ENCODE data around the gene ELK4.
A peak's percentile ranks its signal among the peaks of the same experiment; 100 is the strongest.

Gene ELK4

GRCh38 chr1:205612556-205612955 lies 19.3 kb downstream of the ELK4 start:
- no peak overlapping the region for H2BK120ac ChIP-seq (ENCODE audit: insufficient read depth, low read length, poor library complexity)
- H3K18ac ChIP-seq (ENCODE audit: low read length) = no peak overlapping the region
- no peak overlapping the region for H4K8ac ChIP-seq (ENCODE audit: low read depth, low read length)
- no peak overlapping the region for H3K4ac ChIP-seq (ENCODE audit: low read depth, low read length)
- WGBS (ENCODE audit: extremely low coverage, insufficient coverage, insufficient read length) = no CpG with 5 or more reads among the region's 1 CpG
- H3K36me3 ChIP-seq (ENCODE audit: control insufficient read depth in 1 of 2, insufficient read depth in 2 of 2, low read length in 2 of 2) = peaks cover 0 to 4% of the 10 kb centered on the region in 2 experiments
- H4K91ac ChIP-seq (ENCODE audit: low read depth, low read length) = no peak overlapping the region
- H3K9ac ChIP-seq (ENCODE audit: low read length) = no peak overlapping the region
- no peak overlapping the region for H4K12ac ChIP-seq (ENCODE audit: low read depth, low read length)
- no peaks in the 10 kb centered on the region for H3K27me3 ChIP-seq (ENCODE audit: insufficient read depth, low read length)
- no peak overlapping the region for H3K14ac ChIP-seq (ENCODE audit: low read length)
- no peak overlapping the region for H2AFZ ChIP-seq (ENCODE audit: insufficient read depth, low read length, poor library complexity)
- no peaks in the 10 kb centered on the region for H3K79me1 ChIP-seq (ENCODE audit: low read length)
- DNase-seq = peak; percentile 86 to 93
- H3K23ac ChIP-seq (ENCODE audit: low read length) = no peak overlapping the region
- no peak overlapping the region for H3K27ac ChIP-seq (ENCODE audit: low read depth, low read length)
- H2AK5ac ChIP-seq (ENCODE audit: low read length) = no peak overlapping the region
- H3K4me2 ChIP-seq (ENCODE audit: low read length) = no peak overlapping the region
- H2BK12ac ChIP-seq (ENCODE audit: low read length) = no peak overlapping the region
- no peaks in the 10 kb centered on the region for H3K79me2 ChIP-seq (ENCODE audit: control insufficient read depth, insufficient read depth, low read length, poor library complexity)
- no peaks in the 10 kb centered on the region for H3K9me3 ChIP-seq (ENCODE audit: insufficient read depth, low read depth, low read length)
- no peak overlapping the region for H3K4me3 ChIP-seq (ENCODE audit: low read depth, low read length)
- H3K4me1 ChIP-seq (ENCODE audit: control insufficient read depth in 1 of 2, insufficient read depth in 2 of 2, low read length in 2 of 2) = peaks cover 0 to 7% of the 10 kb centered on the region in 2 experiments
- H2BK5ac ChIP-seq (ENCODE audit: low read depth, low read length, poor library complexity) = no peak overlapping the region

GRCh38 chr1:205612104-205612503 lies 19.7 kb downstream of the ELK4 start:
- H3K4ac ChIP-seq (ENCODE audit: low read depth, low read length) = no peak overlapping the region
- no peaks in the 10 kb centered on the region for H3K79me1 ChIP-seq (ENCODE audit: low read length)
- H3K18ac ChIP-seq (ENCODE audit: low read length) = no peak overlapping the region
- H4K8ac ChIP-seq (ENCODE audit: low read depth, low read length) = no peak overlapping the region
- no peak overlapping the region for H4K12ac ChIP-seq (ENCODE audit: low read depth, low read length)
- no peak overlapping the region for H4K91ac ChIP-seq (ENCODE audit: low read depth, low read length)
- H2BK12ac ChIP-seq (ENCODE audit: low read length) = no peak overlapping the region
- H3K27ac ChIP-seq (ENCODE audit: low read depth, low read length) = no peak overlapping the region
- H3K27me3 ChIP-seq (ENCODE audit: insufficient read depth, low read length) = no peaks in the 10 kb centered on the region
- peaks cover 0 to 7% of the 10 kb centered on the region in 2 experiments for H3K4me1 ChIP-seq (ENCODE audit: control insufficient read depth in 1 of 2, insufficient read depth in 2 of 2, low read length in 2 of 2)
- no peak overlapping the region for H2BK120ac ChIP-seq (ENCODE audit: insufficient read depth, low read length, poor library complexity)
- no peak overlapping the region for H3K4me3 ChIP-seq (ENCODE audit: low read depth, low read length)
- no peak overlapping the region for H3K23ac ChIP-seq (ENCODE audit: low read length)
- no peak overlapping the region for H2BK5ac ChIP-seq (ENCODE audit: low read depth, low read length, poor library complexity)
- no peak overlapping the region for H3K4me2 ChIP-seq (ENCODE audit: low read length)
- no peak overlapping the region for H2AK5ac ChIP-seq (ENCODE audit: low read length)
- DNase-seq = no peak
- no CpG with 5 or more reads among the region's 3 CpGs for WGBS (ENCODE audit: extremely low coverage, insufficient coverage, insufficient read length)
- no peaks in the 10 kb centered on the region for H3K9me3 ChIP-seq (ENCODE audit: insufficient read depth, low read depth, low read length)
- no peaks in the 10 kb centered on the region for H3K79me2 ChIP-seq (ENCODE audit: control insufficient read depth, insufficient read depth, low read length, poor library complexity)
- no peak overlapping the region for H3K14ac ChIP-seq (ENCODE audit: low read length)
- H2AFZ ChIP-seq (ENCODE audit: insufficient read depth, low read length, poor library complexity) = no peak overlapping the region
- H3K36me3 ChIP-seq (ENCODE audit: control insufficient read depth in 1 of 2, insufficient read depth in 2 of 2, low read length in 2 of 2) = peaks cover 0 to 4% of the 10 kb centered on the region in 2 experiments
- no peak overlapping the region for H3K9ac ChIP-seq (ENCODE audit: low read length)

GRCh38 chr1:205610901-205611466 lies 20.8 kb downstream of the ELK4 start:
- Histone ChIP-seq H3K18ac (ENCODE audit: low read length) (no peak overlapping the region), H3K9ac (ENCODE audit: low read length) (no peak overlapping the region), H3K79me1 (ENCODE audit: low read length) (no peaks in the 10 kb centered on the region), H3K23ac (ENCODE audit: low read length) (no peak overlapping the region), H2BK12ac (ENCODE audit: low read length) (no peak overlapping the region), H3K36me3 (ENCODE audit: control insufficient read depth in 1 of 2, insufficient read depth in 2 of 2, low read length in 2 of 2) (peaks cover 0 to 4% of the 10 kb centered on the region in 2 experiments), H4K8ac (ENCODE audit: low read depth, low read length) (no peak overlapping the region), H2AFZ (ENCODE audit: insufficient read depth, low read length, poor library complexity) (no peak overlapping the region), H3K27ac (ENCODE audit: low read depth, low read length) (no peak overlapping the region), H3K9me3 (ENCODE audit: insufficient read depth, low read depth, low read length) (no peaks in the 10 kb centered on the region), H3K4me1 (ENCODE audit: control insufficient read depth in 1 of 2, insufficient read depth in 2 of 2, low read length in 2 of 2) (peaks cover 0 to 7% of the 10 kb centered on the region in 2 experiments), H3K27me3 (ENCODE audit: insufficient read depth, low read length) (no peaks in the 10 kb centered on the region), H3K4me3 (ENCODE audit: low read depth, low read length) (no peak overlapping the region), H3K79me2 (ENCODE audit: control insufficient read depth, insufficient read depth, low read length, poor library complexity) (no peaks in the 10 kb centered on the region), H2BK5ac (ENCODE audit: low read depth, low read length, poor library complexity) (no peak overlapping the region), H2AK5ac (ENCODE audit: low read length) (no peak overlapping the region), H3K4ac (ENCODE audit: low read depth, low read length) (no peak overlapping the region), H3K4me2 (ENCODE audit: low read length) (no peak overlapping the region), H2BK120ac (ENCODE audit: insufficient read depth, low read length, poor library complexity) (no peak overlapping the region), H4K91ac (ENCODE audit: low read depth, low read length) (no peak overlapping the region), H3K14ac (ENCODE audit: low read length) (no peak overlapping the region), H4K12ac (ENCODE audit: low read depth, low read length) (no peak overlapping the region)
- no peak for DNase-seq
- WGBS (ENCODE audit: extremely low coverage, insufficient coverage, insufficient read length) = 100% methylated on average over 1 of the region's 3 CpGs

- DNase-seq = no peak
- WGBS (ENCODE audit: extremely low coverage, insufficient coverage, insufficient read length) = no CpG with 5 or more reads among the region's 2 CpGs
Measured at GRCh38 chr1:205610036-205610435, 21.8 kb downstream of the ELK4 start.

More at GRCh38 chr1:205610036-205610435, 21.8 kb downstream of the ELK4 start:
- Histone ChIP-seq H2AFZ (ENCODE audit: insufficient read depth, low read length, poor library complexity) (no peak overlapping the region), H3K4me3 (ENCODE audit: low read depth, low read length) (no peak overlapping the region), H3K18ac (ENCODE audit: low read length) (no peak overlapping the region), H3K23ac (ENCODE audit: low read length) (no peak overlapping the region), H3K4me1 (ENCODE audit: control insufficient read depth in 1 of 2, insufficient read depth in 2 of 2, low read length in 2 of 2) (peaks cover 0 to 7% of the 10 kb centered on the region in 2 experiments), H2BK120ac (ENCODE audit: insufficient read depth, low read length, poor library complexity) (no peak overlapping the region), H4K12ac (ENCODE audit: low read depth, low read length) (no peak overlapping the region), H3K14ac (ENCODE audit: low read length) (no peak overlapping the region), H2BK5ac (ENCODE audit: low read depth, low read length, poor library complexity) (no peak overlapping the region), H3K79me1 (ENCODE audit: low read length) (no peaks in the 10 kb centered on the region), H3K4ac (ENCODE audit: low read depth, low read length) (no peak overlapping the region), H3K9me3 (ENCODE audit: insufficient read depth, low read depth, low read length) (no peaks in the 10 kb centered on the region), H3K27me3 (ENCODE audit: insufficient read depth, low read length) (no peaks in the 10 kb centered on the region), H3K9ac (ENCODE audit: low read length) (no peak overlapping the region), H2AK5ac (ENCODE audit: low read length) (no peak overlapping the region), H3K79me2 (ENCODE audit: control insufficient read depth, insufficient read depth, low read length, poor library complexity) (no peaks in the 10 kb centered on the region), H4K8ac (ENCODE audit: low read depth, low read length) (no peak overlapping the region), H3K4me2 (ENCODE audit: low read length) (no peak overlapping the region), H4K91ac (ENCODE audit: low read depth, low read length) (no peak overlapping the region), H2BK12ac (ENCODE audit: low read length) (no peak overlapping the region), H3K27ac (ENCODE audit: low read depth, low read length) (no peak overlapping the region), H3K36me3 (ENCODE audit: control insufficient read depth in 1 of 2, insufficient read depth in 2 of 2, low read length in 2 of 2) (peaks cover 0 to 4% of the 10 kb centered on the region in 2 experiments)

Measured in trophoblast cell (in vitro differentiated cells and primary cell).